Endodermal cell (in vitro differentiated cells): ENCODE results near the gene NCAM2. TPM values are rescaled to one million over a fixed set of nuclear protein-coding genes. Genes with fewer than 3 reads are reported as not detected.

Source experiments
- DNase-seq: peaks from one replicate; pipeline ENCODE4 v3.0.0-alpha.2; 2017
- H3K27ac ChIP-seq: 2 replicates; pipeline ENCODE4 v1.5.1; 2013; ENCODE audit warnings: mild to moderate bottlenecking, low read depth, low read length, moderate library complexity
- H3K27me3 ChIP-seq: 2 replicates; pipeline ENCODE4 v1.6.1; 2013; ENCODE audit warnings: mild to moderate bottlenecking, low read length, moderate library complexity; ENCODE audit not compliant: insufficient read depth, control insufficient read depth, poor library complexity, severe bottlenecking
- H3K36me3 ChIP-seq: 2 replicates; pipeline ENCODE4 v1.7.0; 2013; ENCODE audit warnings: mild to moderate bottlenecking, low read length, moderate library complexity; ENCODE audit not compliant: control insufficient read depth, insufficient read depth
- H3K4me1 ChIP-seq: one replicate; pipeline ENCODE4 v1.7.0; 2013; ENCODE audit warnings: low read length; ENCODE audit not compliant: control insufficient read depth, insufficient read depth
- H3K4me3 ChIP-seq: 2 replicates; pipeline ENCODE4 v1.5.1; 2013; ENCODE audit warnings: mild to moderate bottlenecking, low read length, moderate library complexity
- H3K9ac ChIP-seq: 2 replicates; pipeline ENCODE4 v1.6.1; 2013; ENCODE audit warnings: mild to moderate bottlenecking, low read length, moderate library complexity; ENCODE audit not compliant: poor library complexity, severe bottlenecking; ENCODE audit errors: extremely low read depth
- H3K9me3 ChIP-seq: 2 replicates; pipeline ENCODE4 v1.6.1; 2013; ENCODE audit warnings: mild to moderate bottlenecking, low read length, moderate library complexity; ENCODE audit not compliant: control insufficient read depth
- H3K27ac Mint-ChIP-seq: 2 replicates; pipeline ENCODE4 v1.8.0; 2020; ENCODE audit warnings: mixed read lengths
- H3K27me3 Mint-ChIP-seq: 2 replicates; pipeline ENCODE4 v1.8.0; 2021; ENCODE audit warnings: mild to moderate bottlenecking, mixed read lengths; ENCODE audit not compliant: insufficient read depth
- H3K36me3 Mint-ChIP-seq: 2 replicates; pipeline ENCODE4 v1.8.0; 2020; ENCODE audit warnings: low read depth, mixed read lengths
- H3K4me1 Mint-ChIP-seq: 2 replicates; pipeline ENCODE4 v1.8.0; 2020; ENCODE audit warnings: mixed read lengths
- H3K4me3 Mint-ChIP-seq: 2 replicates; pipeline ENCODE4 v1.8.0; 2020; ENCODE audit warnings: mild to moderate bottlenecking, moderate library complexity, mixed read lengths
- H3K9me3 Mint-ChIP-seq: 2 replicates; pipeline ENCODE4 v1.8.0; 2020; ENCODE audit warnings: mild to moderate bottlenecking, mixed read lengths
- CTCF ChIP-seq: fragments of 200-600 bp; sonication (generic); conservative IDR thresholded peaks from 2 replicates; pipeline ENCODE4 v1.5.0; 2021; ENCODE audit warnings: antibody characterized with exemption, mild to moderate bottlenecking
- WGBS, 2 experiments: methylation state at CpG; one replicate each; pipeline versions ENCODE4 v1.1.5 to v1.1.7; 2013; ENCODE audit warnings: missing lambda C conversion rate in 2 of 2, mixed read lengths in 1 of 2; ENCODE audit not compliant: insufficient coverage in 1 of 2, insufficient read length in 1 of 2; 5-methylcytosine and 5-hydroxymethylcytosine counted together
- total RNA-seq, 2 donors: library from RNA; stranded (reverse); fragmentation: NEBNext Ultra II Directional in 1 of 2; extraction: Animal tissue kit (Norgen Biotek cat#: 25700) in 1 of 2; gene quantifications; 2 replicates in 1 of 2; 3 replicates in 1 of 2; pipeline ENCODE4 v1.2.1, GENCODE V29; 2021

Gene NCAM2
- total RNA-seq, 2 donors from 2014 or later, result 0.46 to 0.69 TPM

- H3K27ac ChIP-seq, result no peak overlapping the region
- no peak overlapping the region for H3K27ac Mint-ChIP-seq
- DNase-seq, result no peak
- no peak overlapping the region for H3K4me3 ChIP-seq
- peaks cover 2% of the 10 kb centered on the region for H3K4me1 ChIP-seq
- H3K36me3 Mint-ChIP-seq, result no peaks in the 10 kb centered on the region
- TF ChIP-seq CTCF, result no peak
- H3K9ac ChIP-seq, result no peak overlapping the region
- H3K9me3 Mint-ChIP-seq, result no peaks in the 10 kb centered on the region
- H3K9me3 ChIP-seq, result no peaks in the 10 kb centered on the region
- WGBS, 2 experiments, result 88 to 100% methylated on average over 2 of the region's 3 CpGs
- H3K4me3 Mint-ChIP-seq, result no peak overlapping the region
- H3K4me1 Mint-ChIP-seq, result peaks cover 28% of the 10 kb centered on the region
- H3K36me3 ChIP-seq, result no peaks in the 10 kb centered on the region
- H3K27me3 Mint-ChIP-seq, result no peaks in the 10 kb centered on the region
- H3K27me3 ChIP-seq, result no peaks in the 10 kb centered on the region
Observed at GRCh38 chr21:21045518-21045917, 47.3 kb downstream of the NCAM2 start.

- TF ChIP-seq CTCF, result no peak
- Mint-ChIP-seq H3K9me3 (no peaks in the 10 kb centered on the region), H3K27me3 (no peaks in the 10 kb centered on the region), H3K27ac (no peak overlapping the region), H3K4me3 (no peak overlapping the region), H3K36me3 (no peaks in the 10 kb centered on the region), H3K4me1 (peaks cover 28% of the 10 kb centered on the region)
- H3K27ac ChIP-seq, result no peak overlapping the region
- H3K36me3 ChIP-seq, result no peaks in the 10 kb centered on the region
- no peaks in the 10 kb centered on the region for H3K9me3 ChIP-seq
- no peak overlapping the region for H3K9ac ChIP-seq
- no peaks in the 10 kb centered on the region for H3K27me3 ChIP-seq
- 21% methylated on average over 2 of the region's 2 CpGs; no CpG with 5 or more reads in 1 of the 2 experiments for WGBS, 2 experiments
- peaks cover 2% of the 10 kb centered on the region for H3K4me1 ChIP-seq
- DNase-seq, result no peak
- no peak overlapping the region for H3K4me3 ChIP-seq
Observed at GRCh38 chr21:21046063-21046462, 47.9 kb downstream of the NCAM2 start.

- no peak overlapping the region for H3K9ac ChIP-seq
- H3K36me3 ChIP-seq, result no peaks in the 10 kb centered on the region
- peaks cover 16% of the 10 kb centered on the region for H3K4me1 Mint-ChIP-seq
- no peaks in the 10 kb centered on the region for H3K9me3 Mint-ChIP-seq
- H3K27me3 Mint-ChIP-seq, result no peaks in the 10 kb centered on the region
- H3K4me3 ChIP-seq, result no peak overlapping the region
- peaks cover 2% of the 10 kb centered on the region for H3K4me1 ChIP-seq
- H3K4me3 Mint-ChIP-seq, result no peak overlapping the region
- no peaks in the 10 kb centered on the region for H3K27me3 ChIP-seq
- no peak overlapping the region for H3K27ac Mint-ChIP-seq
- DNase-seq, result no peak
- no peak for TF ChIP-seq CTCF
- WGBS, 2 experiments, result 72 to 74% methylated on average over 4 of the region's 4 CpGs
- H3K9me3 ChIP-seq, result no peaks in the 10 kb centered on the region
- no peaks in the 10 kb centered on the region for H3K36me3 Mint-ChIP-seq
- no peak overlapping the region for H3K27ac ChIP-seq
Observed at GRCh38 chr21:21051109-21052055, 53.2 kb downstream of the NCAM2 start.
